Endothelial cell of umbilical vein (primary cell): Measurements from ENCODE around the gene SNED1. TPM values are rescaled to one million over a fixed set of nuclear protein-coding genes. Genes with fewer than 3 reads are reported as not detected.

ENCODE experiments used
- BruUV-seq: library from RNA; stranded (reverse); fragments of 400-500 nt; replicated peaks from 2 replicates; lab custom pipeline; 2021; lab: Mats Ljungman, UMichigan
- CTCF ChIA-PET: fragments of 300-600, 350-600 bp; sonication (Branson Sonifier 250); formaldehyde crosslinking; loops from one replicate; lab custom pipeline; 2021; ENCODE audit warnings: antibody characterized with exemption, inconsistent platforms; lab: Charles Lee
- POLR2A ChIA-PET: fragments of 300-600, 350-600 bp; sonication (Branson Sonifier 250); formaldehyde crosslinking; loops from one replicate; lab custom pipeline; 2021; ENCODE audit warnings: antibody characterized with exemption, inconsistent platforms; lab: Charles Lee
- DNase-seq: peaks from one replicate; pipeline ENCODE4 v3.0.0-alpha.2; 2011; ENCODE audit warnings: low read depth, low spot score
- FAIRE-seq: peaks from 2 replicates; lab custom pipeline; 2011; peaks lifted over from hg19 to GRCh38; lab: Jason Lieb, UNC
- H2AFZ ChIP-seq: 2 replicates; pipeline ENCODE4 v1.6.0; 2012; ENCODE audit warnings: low read depth, low read length, control low read depth, inconsistent platforms
- H3K27ac ChIP-seq: 2 replicates; pipeline ENCODE4 v1.5.1; 2011; ENCODE audit warnings: low read depth, mild to moderate bottlenecking, control low read depth, low read length, moderate library complexity; ENCODE audit not compliant: insufficient read depth
- H3K27me3 ChIP-seq, 2 experiments: 2 replicates each; pipeline versions ENCODE4 v1.6.0 to v1.6.1; 2011; ENCODE audit warnings: low read length in 2 of 2, mixed read lengths in 1 of 2; ENCODE audit not compliant: control insufficient read depth in 2 of 2, insufficient read depth in 2 of 2
- H3K36me3 ChIP-seq, 2 experiments: 2 replicates in 1 of 2; 3 replicates in 1 of 2; pipeline ENCODE4 v1.5.1; 2011; ENCODE audit warnings: low read length in 2 of 2, mild to moderate bottlenecking in 1 of 2, moderate library complexity in 1 of 2; ENCODE audit not compliant: control insufficient read depth in 2 of 2, insufficient read depth in 2 of 2; ENCODE audit errors: extremely low read depth in 1 of 2
- H3K4me1 ChIP-seq: 3 replicates; pipeline ENCODE4 v1.5.1; 2011; ENCODE audit warnings: mild to moderate bottlenecking, low read length; ENCODE audit not compliant: control insufficient read depth, insufficient read depth; ENCODE audit errors: extremely low read depth
- H3K4me2 ChIP-seq: 2 replicates; pipeline ENCODE4 v1.6.1; 2011; ENCODE audit warnings: low read length, control low read depth, mixed read lengths; ENCODE audit not compliant: insufficient read depth
- H3K4me3 ChIP-seq, 3 experiments: fragments of 200-600 bp in 1 of 3; sonication (generic), shearing (Covaris generic) in 1 of 3; replicated peaks in 1 of 3; 2 replicates each; pipeline ENCODE4 v1.5.1; 2011 to 2016; ENCODE audit warnings: control low read depth in 3 of 3, low read length in 3 of 3, mild to moderate bottlenecking in 2 of 3, inconsistent platforms in 1 of 3, low read depth in 1 of 3, moderate library complexity in 1 of 3; ENCODE audit not compliant: insufficient read depth in 1 of 3
- H3K79me2 ChIP-seq: 2 replicates; pipeline ENCODE4 v1.6.0; 2012; ENCODE audit warnings: low read length, inconsistent platforms; ENCODE audit not compliant: control insufficient read depth, insufficient read depth
- H3K9ac ChIP-seq: replicated peaks from 2 replicates; pipeline ENCODE3; 2011; ENCODE audit warnings: low read length, control low read depth; ENCODE audit not compliant: insufficient read depth; ENCODE audit errors: extremely low read depth
- H3K9me1 ChIP-seq: replicated peaks from 3 replicates; pipeline ENCODE4 v1.6.0; 2011; ENCODE audit warnings: mild to moderate bottlenecking, low read length; ENCODE audit not compliant: control insufficient read depth, insufficient read depth; ENCODE audit errors: extremely low read depth
- H3K9me3 ChIP-seq: replicated peaks from 2 replicates; pipeline ENCODE4 v1.5.1; 2012; ENCODE audit warnings: low read length, inconsistent platforms; ENCODE audit not compliant: control insufficient read depth, insufficient read depth
- H4K20me1 ChIP-seq: replicated peaks from 2 replicates; pipeline ENCODE3; 2011; ENCODE audit warnings: mild to moderate bottlenecking, low read length; ENCODE audit not compliant: control insufficient read depth, insufficient read depth; ENCODE audit errors: extremely low read depth
- CTCF ChIP-seq, 2 donors: IDR thresholded peaks; 1 replicate in 1 of 2; 2 replicates in 1 of 2; pipeline ENCODE4 v1.5.1; 2011; ENCODE audit warnings: low read length in 2 of 2, mild to moderate bottlenecking in 2 of 2, moderate library complexity in 2 of 2, control low read depth in 1 of 2, inconsistent platforms in 1 of 2, low read depth in 1 of 2; ENCODE audit not compliant: insufficient read depth in 1 of 2; ENCODE audit errors: extremely low read depth in 1 of 2
- EZH2 ChIP-seq: IDR thresholded peaks from 2 replicates; pipeline ENCODE4 v1.6.1; 2012; ENCODE audit warnings: borderline replicate concordance, low read depth, mild to moderate bottlenecking, moderate library complexity, low read length, inconsistent platforms; ENCODE audit not compliant: severe bottlenecking
- FOS ChIP-seq: IDR thresholded peaks from 2 replicates; pipeline ENCODE4 v1.6.1; 2011; ENCODE audit warnings: mild to moderate bottlenecking, low read length, moderate library complexity, borderline replicate concordance; ENCODE audit not compliant: insufficient read depth
- GATA2 ChIP-seq: IDR thresholded peaks from 2 replicates; pipeline ENCODE4 v1.7.0; 2011; ENCODE audit warnings: low read depth, mild to moderate bottlenecking, moderate library complexity, mixed read lengths, low read length; ENCODE audit not compliant: insufficient read length, insufficient read depth
- JUN ChIP-seq: IDR thresholded peaks from 2 replicates; pipeline ENCODE4 v1.6.1; 2011; ENCODE audit warnings: borderline replicate concordance, low read depth; ENCODE audit not compliant: insufficient read length, insufficient read depth
- MYC ChIP-seq: IDR thresholded peaks from one replicate; pipeline ENCODE4 v1.6.1; 2011; ENCODE audit warnings: mild to moderate bottlenecking, low read depth, low read length
- POLR2A ChIP-seq: IDR thresholded peaks from 2 replicates; pipeline ENCODE4 v1.6.1; 2012; ENCODE audit warnings: low read depth, mild to moderate bottlenecking, control low read depth, low read length
- POLR2AphosphoS5 ChIP-seq: IDR thresholded peaks from 2 replicates; pipeline ENCODE4 v1.6.1; 2012; ENCODE audit warnings: low read depth, mild to moderate bottlenecking, control low read depth, low read length, moderate library complexity; ENCODE audit not compliant: insufficient read depth
- dilution Hi-C: fragments of 300-500 bp; cut with MboI; formaldehyde crosslinking; loops from one replicate; pipeline ENCODE4 v1.15.0; 2019; ENCODE audit warnings: low sequenced_read_pairs; ENCODE audit not compliant: extremely low pct_ligation_motif_present
- intact Hi-C: fragments of 100-400 bp; cut with micrococcal nuclease; formaldehyde crosslinking; loops from one replicate; pipeline ENCODE4 v1.10.0; 2022
- polyA plus RNA-seq, 4 experiments: library from polyadenylated mRNA; depleted of rRNA in 3 of 4; stranded (reverse) in 3 of 4; unstranded in 1 of 4; fragments of >200 nt; gene quantifications; 2 replicates each; pipeline versions ENCODE4 v1.2.1 to v1.2.3, GENCODE V29; 2011 to 2012; ENCODE audit warnings: missing spikeins in 1 of 4
- total RNA-seq: library from RNA; stranded (reverse); gene quantifications from 2 replicates; pipeline ENCODE4 v1.2.3, GENCODE V29; 2021
- TF ChIP-seq, protein P1 (sequence below): IDR thresholded peaks from 2 replicates; pipeline ENCODE4 v1.6.1; 2011; ENCODE audit not compliant: insufficient read depth, insufficient read length

Gene SNED1
- total and polyA plus RNA-seq, 2 donors (not counting 3 experiments of a cell fraction or from before 2014, with no cell fraction given): 14.1 to 17.2 TPM

DNA sequence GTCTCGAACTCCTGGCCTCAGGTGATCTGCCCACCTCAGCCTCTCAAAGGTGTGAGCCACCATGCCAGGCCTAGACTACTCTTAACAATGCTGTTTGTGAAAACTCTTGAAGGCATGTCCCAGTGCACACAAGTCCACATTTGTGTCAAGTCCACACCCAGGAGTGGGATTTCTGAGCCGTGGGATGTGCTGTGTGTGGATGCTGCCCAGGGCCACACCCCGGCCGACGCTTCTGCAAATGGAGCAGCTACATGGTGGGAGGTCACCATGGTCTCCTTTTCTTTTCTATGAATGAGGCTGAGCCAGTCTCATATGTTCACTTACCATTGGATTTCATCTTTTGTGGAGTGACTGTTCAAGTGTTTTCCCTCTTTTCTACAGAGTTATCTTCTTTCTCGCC, 15.8 kb downstream of the SNED1 start:
- Histone ChIP-seq H3K79me2 (peaks cover 2% of the 10 kb centered on the region), H4K20me1 (no peaks in the 10 kb centered on the region), H3K4me3 (no peak overlapping the region), H3K4me2 (no peak overlapping the region), H3K36me3 (no peaks in the 10 kb centered on the region), H3K9me3 (no peaks in the 10 kb centered on the region), H3K4me1 (peaks cover 16% of the 10 kb centered on the region), H2AFZ (no peak overlapping the region), H3K27ac (no peak overlapping the region), H3K27me3 (no peaks in the 10 kb centered on the region), H3K9ac (no peak overlapping the region), H3K9me1 (no peaks in the 10 kb centered on the region)
- DNase-seq (no peak), FAIRE-seq (no peak)
- intact Hi-C loops: no loop called here
- ChIA-PET POLR2A (no interaction called here), CTCF (interaction anchor here (1.6 kb wide), 1 partner anchor 8 kb away, joined by 4 read pairs; no protein-coding TSS in a partner anchor)
- dilution Hi-C loops: no loop called here
- no peak for TF ChIP-seq CTCF (IDR thresholded peaks at IDR 0.05; ENCODE audit: extremely low read depth in 1 of 2, insufficient read depth in 1 of 2, low read depth in 1 of 2, low read length in 2 of 2)
- TF ChIP-seq EZH2: no peak
- no peak for TF ChIP-seq POLR2AphosphoS5
- TF ChIP-seq GATA2: no peak
- no peak for TF ChIP-seq FOS
- no peak for TF ChIP-seq JUN
- TF ChIP-seq, protein P1, sequence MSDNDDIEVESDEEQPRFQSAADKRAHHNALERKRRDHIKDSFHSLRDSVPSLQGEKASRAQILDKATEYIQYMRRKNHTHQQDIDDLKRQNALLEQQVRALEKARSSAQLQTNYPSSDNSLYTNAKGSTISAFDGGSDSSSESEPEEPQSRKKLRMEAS: no peak
- TF ChIP-seq MYC: no peak
- TF ChIP-seq POLR2A: no peak
- BruUV-seq: no TSS peak
